HepG2 (cell line): ENCODE results near the gene HOXA9. TPM values are rescaled to one million over a fixed set of nuclear protein-coding genes. Genes with fewer than 3 reads are reported as not detected.

Source experiments
- CHCHD3 ChIP-seq: sonication (generic); formaldehyde crosslinking; IDR thresholded peaks from 2 replicates; pipeline ENCODE4 v1.8.0; 2022; ENCODE audit warnings: mild to moderate bottlenecking, missing genetic modification reagents, moderate library complexity
- HMG20A ChIP-seq: IDR thresholded peaks from 2 replicates; pipeline ENCODE4 v1.6.1; 2016; ENCODE audit warnings: borderline replicate concordance
- PCBP1 ChIP-seq: fragments of 200-400 bp; formaldehyde crosslinking; IDR thresholded peaks from 2 replicates; pipeline ENCODE4 v1.6.1; 2017; ENCODE audit warnings: mild to moderate bottlenecking, low read depth, low read length, borderline replicate concordance
- RARG ChIP-seq: sonication (generic); formaldehyde crosslinking; IDR thresholded peaks from 2 replicates; pipeline ENCODE4 v1.4.0; 2020; ENCODE audit warnings: low read depth, mild to moderate bottlenecking, missing genetic modification reagents
- RORA ChIP-seq: sonication (generic); formaldehyde crosslinking; IDR thresholded peaks from 2 replicates; pipeline ENCODE4 v1.5.0; 2020; ENCODE audit warnings: mild to moderate bottlenecking, missing genetic modification reagents, moderate library complexity
- STAT5B ChIP-seq: sonication (generic); formaldehyde crosslinking; IDR thresholded peaks from 2 replicates; pipeline ENCODE4 v1.4.0; 2020; ENCODE audit warnings: missing genetic modification reagents
- ZNF10 ChIP-seq: sonication (generic); formaldehyde crosslinking; IDR thresholded peaks from 2 replicates; pipeline ENCODE4 v1.4.0; 2020; ENCODE audit warnings: mild to moderate bottlenecking, low read depth, missing genetic modification reagents, borderline replicate concordance
- ZNF251 ChIP-seq: sonication (generic); formaldehyde crosslinking; IDR thresholded peaks from 2 replicates; pipeline ENCODE4 v1.9.0; 2021; ENCODE audit warnings: mild to moderate bottlenecking, missing genetic modification reagents
- ZNF605 ChIP-seq: sonication (generic); formaldehyde crosslinking; IDR thresholded peaks from 2 replicates; pipeline ENCODE4 v1.8.0; 2022; ENCODE audit warnings: mild to moderate bottlenecking, missing genetic modification reagents
- ZNF644 ChIP-seq: IDR thresholded peaks from 2 replicates; pipeline ENCODE4 v1.6.1; 2016; ENCODE audit warnings: low read depth
- ZNF850 ChIP-seq: sonication (generic); formaldehyde crosslinking; conservative IDR thresholded peaks from 2 replicates; pipeline ENCODE4 v1.9.0; 2021; ENCODE audit warnings: mild to moderate bottlenecking, missing genetic modification reagents
- polyA plus RNA-seq, 8 experiments: library from polyadenylated mRNA; depleted of rRNA in 3 of 8; stranded (reverse) in 7 of 8; unstranded in 1 of 8; fragments of >200 nt; fragmentation: Illumina TruSeq in 4 of 8; extraction: Trizol in 4 of 8; gene quantifications; 2 replicates each; pipeline versions ENCODE4 v1.2.1 to v1.2.3, GENCODE V29; 2011 to 2016; ENCODE audit warnings: low read depth in 4 of 8, missing spikeins in 1 of 8, mixed read lengths in 1 of 8; ENCODE audit not compliant: insufficient read depth in 1 of 8
- total RNA-seq, 5 experiments: library from RNA; depleted of rRNA; stranded (reverse); fragments of >200 nt; fragmentation: Illumina TruSeq; extraction: Trizol; gene quantifications; 2 replicates each; pipeline ENCODE4 v1.2.3, GENCODE V29; 2016; ENCODE audit warnings: low read depth in 1 of 5
- TF ChIP-seq, protein P1 (sequence below): sonication (generic); formaldehyde crosslinking; conservative IDR thresholded peaks from 2 replicates; pipeline ENCODE4 v1.8.0; 2022; ENCODE audit warnings: missing genetic modification reagents
- TF ChIP-seq, protein P2 (sequence below): sonication (generic); formaldehyde crosslinking; IDR thresholded peaks from 2 replicates; pipeline ENCODE4 v1.8.1; 2023; ENCODE audit warnings: mild to moderate bottlenecking, inconsistent platforms, moderate library complexity, missing genetic modification reagents, borderline replicate concordance
- TF ChIP-seq, protein P3 (sequence below): sonication (generic); formaldehyde crosslinking; IDR thresholded peaks from 2 replicates; pipeline ENCODE4 v1.8.1; 2023; ENCODE audit warnings: mild to moderate bottlenecking, moderate library complexity, missing genetic modification reagents
- TF ChIP-seq, protein P4 (sequence below): sonication (generic); formaldehyde crosslinking; IDR thresholded peaks from 2 replicates; pipeline ENCODE4 v1.4.0; 2020; ENCODE audit warnings: missing genetic modification reagents

The HOXA9 gene
- total and polyA plus RNA-seq, 2 of the 13 experiments (the other 11 are each of a cell fraction or from before 2014, with no cell fraction given) = not detected

DNA sequence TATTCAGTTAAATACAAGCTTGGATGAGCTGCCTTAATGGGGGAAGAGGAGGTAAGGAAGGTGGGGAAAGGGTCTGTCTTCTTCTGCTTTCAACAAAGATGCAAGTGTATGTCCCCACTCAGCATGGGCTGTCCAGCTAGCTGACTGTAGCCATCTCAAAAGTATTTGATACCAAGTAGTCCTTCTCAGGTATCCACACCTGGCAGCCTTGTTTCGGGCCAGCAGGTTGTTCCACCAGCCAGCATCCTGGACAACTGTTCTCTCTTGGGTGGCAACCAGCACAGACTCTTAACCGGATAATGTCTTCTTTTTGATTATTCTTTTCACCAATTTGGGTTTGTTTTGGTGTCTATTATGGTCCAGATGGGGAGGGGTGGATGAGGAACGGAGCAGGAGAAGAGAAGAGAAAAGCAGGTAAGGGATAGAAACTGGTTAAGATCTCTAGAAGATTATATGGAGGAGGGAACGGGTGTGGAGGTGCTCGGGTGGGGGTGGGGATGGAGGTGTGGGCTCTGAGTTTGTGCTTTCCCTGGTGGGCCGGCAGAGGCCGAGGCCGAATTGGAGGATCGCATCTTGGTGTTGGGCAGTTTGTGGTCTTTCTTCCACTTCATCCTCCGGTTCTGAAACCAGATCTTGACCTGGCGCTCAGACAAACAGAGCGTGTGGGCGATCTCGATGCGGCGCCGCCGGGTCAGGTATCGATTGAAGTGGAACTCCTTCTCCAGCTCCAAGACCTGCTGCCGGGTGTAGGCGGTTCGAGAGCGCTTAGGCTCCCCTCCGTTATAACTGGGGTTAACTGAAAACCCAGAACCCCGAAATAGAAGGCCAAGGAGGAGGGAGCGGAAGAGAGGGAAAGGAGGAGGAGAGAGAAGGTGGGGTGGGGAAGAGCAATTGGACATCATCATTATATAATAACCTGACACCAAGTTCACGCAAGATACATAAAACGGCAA is 36.3 kb downstream of the HOXA9 start (continued):
- TF ChIP-seq, protein P1, sequence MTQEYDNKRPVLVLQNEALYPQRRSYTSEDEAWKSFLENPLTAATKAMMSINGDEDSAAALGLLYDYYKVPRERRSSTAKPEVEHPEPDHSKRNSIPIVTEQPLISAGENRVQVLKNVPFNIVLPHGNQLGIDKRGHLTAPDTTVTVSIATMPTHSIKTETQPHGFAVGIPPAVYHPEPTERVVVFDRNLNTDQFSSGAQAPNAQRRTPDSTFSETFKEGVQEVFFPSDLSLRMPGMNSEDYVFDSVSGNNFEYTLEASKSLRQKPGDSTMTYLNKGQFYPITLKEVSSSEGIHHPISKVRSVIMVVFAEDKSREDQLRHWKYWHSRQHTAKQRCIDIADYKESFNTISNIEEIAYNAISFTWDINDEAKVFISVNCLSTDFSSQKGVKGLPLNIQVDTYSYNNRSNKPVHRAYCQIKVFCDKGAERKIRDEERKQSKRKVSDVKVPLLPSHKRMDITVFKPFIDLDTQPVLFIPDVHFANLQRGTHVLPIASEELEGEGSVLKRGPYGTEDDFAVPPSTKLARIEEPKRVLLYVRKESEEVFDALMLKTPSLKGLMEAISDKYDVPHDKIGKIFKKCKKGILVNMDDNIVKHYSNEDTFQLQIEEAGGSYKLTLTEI = no peak
- TF ChIP-seq STAT5B (CRISPR knock-in tag) (no peak), ZNF644 (CRISPR knock-in tag) (no peak), ZNF605 (CRISPR knock-in tag) (0 out of 2 replicates have a peak, but pooled peaks have one; percentile 9), ZNF850 (CRISPR knock-in tag) (no peak), ZNF10 (CRISPR knock-in tag) (no peak), ZNF251 (no peak), PCBP1 (peak; percentile 63; the same call in 1 of the 2 replicates), CHCHD3 (no peak), RARG (CRISPR knock-in tag) (no peak), HMG20A (no peak), RORA (CRISPR knock-in tag) (no peak)
- TF ChIP-seq, protein P2, sequence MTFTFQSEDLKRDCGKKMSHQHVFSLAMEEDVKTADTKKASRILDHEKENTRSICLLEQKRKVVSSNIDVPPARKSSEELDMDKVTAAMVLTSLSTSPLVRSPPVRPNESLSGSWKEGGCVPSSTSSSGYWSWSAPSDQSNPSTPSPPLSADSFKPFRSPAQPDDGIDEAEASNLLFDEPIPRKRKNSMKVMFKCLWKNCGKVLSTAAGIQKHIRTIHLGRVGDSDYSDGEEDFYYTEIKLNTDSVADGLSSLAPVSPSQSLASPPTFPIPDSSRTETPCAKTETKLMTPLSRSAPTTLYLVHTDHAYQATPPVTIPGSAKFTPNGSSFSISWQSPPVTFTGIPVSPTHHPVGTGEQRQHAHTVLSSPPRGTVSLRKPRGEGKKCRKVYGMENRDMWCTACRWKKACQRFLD = no peak
- TF ChIP-seq, protein P3, sequence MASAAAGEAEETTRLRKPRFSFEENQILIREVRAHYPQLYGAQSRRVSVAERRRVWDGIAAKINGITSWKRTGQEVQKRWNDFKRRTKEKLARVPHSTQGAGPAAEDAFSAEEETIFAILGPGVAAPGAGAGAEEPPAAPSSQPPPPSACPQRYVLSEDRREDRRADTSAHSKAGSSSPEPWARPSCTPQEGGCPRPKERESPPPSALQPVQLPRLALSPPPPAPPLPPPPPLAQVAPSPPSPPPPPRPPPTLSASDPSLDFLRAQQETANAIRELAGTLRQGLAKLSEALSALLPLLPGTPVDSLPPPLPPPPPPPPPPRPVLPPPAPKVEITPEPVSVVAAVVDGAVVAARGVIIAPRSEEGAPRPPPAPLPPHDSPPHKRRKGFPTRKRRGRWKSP (CRISPR knock-in tag) = 0 out of 2 replicates have a peak, but pooled peaks have one; percentile 19
- TF ChIP-seq, protein P4, sequence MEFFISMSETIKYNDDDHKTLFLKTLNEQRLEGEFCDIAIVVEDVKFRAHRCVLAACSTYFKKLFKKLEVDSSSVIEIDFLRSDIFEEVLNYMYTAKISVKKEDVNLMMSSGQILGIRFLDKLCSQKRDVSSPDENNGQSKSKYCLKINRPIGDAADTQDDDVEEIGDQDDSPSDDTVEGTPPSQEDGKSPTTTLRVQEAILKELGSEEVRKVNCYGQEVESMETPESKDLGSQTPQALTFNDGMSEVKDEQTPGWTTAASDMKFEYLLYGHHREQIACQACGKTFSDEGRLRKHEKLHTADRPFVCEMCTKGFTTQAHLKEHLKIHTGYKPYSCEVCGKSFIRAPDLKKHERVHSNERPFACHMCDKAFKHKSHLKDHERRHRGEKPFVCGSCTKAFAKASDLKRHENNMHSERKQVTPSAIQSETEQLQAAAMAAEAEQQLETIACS (CRISPR knock-in tag) = no peak
